GM20000 (cell line): ENCODE data around the gene ANAPC2.
A peak's percentile ranks its signal among the peaks of the same experiment; 100 is the strongest.

Source experiments
- DNase-seq: peaks from one replicate; pipeline ENCODE4 v3.0.0; 2012; ENCODE audit warnings: low spot score
- TF ChIP-seq, protein P1 (sequence below): IDR thresholded peaks from 2 replicates; pipeline ENCODE4 v1.5.1; 2012; ENCODE audit warnings: mild to moderate bottlenecking, control low read depth; ENCODE audit errors: extremely low read depth, missing control alignments

The ANAPC2 gene

DNA sequence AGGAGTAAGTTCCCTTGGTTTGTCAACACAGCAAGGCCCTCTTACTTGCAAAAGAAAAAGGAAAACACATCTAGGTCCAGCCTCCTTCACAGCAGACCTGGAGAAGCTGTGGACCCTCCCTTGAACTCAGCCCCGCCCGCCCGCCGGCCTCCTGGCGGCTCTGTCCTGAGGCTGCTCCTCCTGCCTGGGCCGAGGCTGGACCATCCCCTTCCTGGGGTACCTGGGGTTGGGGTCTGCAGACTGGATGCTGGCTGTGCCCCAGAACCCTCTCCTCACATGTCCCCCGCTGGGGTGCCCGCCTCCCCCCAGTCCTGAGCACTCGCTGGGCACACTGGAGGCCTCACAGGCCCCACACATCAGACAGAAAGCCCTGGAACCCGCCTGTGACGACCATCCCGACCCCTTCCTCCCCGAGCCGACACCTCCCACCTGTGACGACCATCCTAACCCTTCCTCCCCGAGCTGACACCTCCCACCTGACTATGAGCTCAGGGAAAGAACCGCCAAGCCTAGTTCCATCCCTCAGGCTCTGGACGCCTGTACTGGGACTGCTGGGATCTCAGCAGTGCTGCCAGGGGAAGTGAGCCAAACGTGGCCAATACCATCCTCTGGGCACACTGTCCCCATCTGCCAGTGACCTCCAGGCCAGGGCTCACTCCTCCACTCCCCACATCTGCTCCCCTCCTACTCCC lies 9.3 kb downstream of the ANAPC2 start:
- DNase-seq = peak; percentile 27
- TF ChIP-seq, protein P1, sequence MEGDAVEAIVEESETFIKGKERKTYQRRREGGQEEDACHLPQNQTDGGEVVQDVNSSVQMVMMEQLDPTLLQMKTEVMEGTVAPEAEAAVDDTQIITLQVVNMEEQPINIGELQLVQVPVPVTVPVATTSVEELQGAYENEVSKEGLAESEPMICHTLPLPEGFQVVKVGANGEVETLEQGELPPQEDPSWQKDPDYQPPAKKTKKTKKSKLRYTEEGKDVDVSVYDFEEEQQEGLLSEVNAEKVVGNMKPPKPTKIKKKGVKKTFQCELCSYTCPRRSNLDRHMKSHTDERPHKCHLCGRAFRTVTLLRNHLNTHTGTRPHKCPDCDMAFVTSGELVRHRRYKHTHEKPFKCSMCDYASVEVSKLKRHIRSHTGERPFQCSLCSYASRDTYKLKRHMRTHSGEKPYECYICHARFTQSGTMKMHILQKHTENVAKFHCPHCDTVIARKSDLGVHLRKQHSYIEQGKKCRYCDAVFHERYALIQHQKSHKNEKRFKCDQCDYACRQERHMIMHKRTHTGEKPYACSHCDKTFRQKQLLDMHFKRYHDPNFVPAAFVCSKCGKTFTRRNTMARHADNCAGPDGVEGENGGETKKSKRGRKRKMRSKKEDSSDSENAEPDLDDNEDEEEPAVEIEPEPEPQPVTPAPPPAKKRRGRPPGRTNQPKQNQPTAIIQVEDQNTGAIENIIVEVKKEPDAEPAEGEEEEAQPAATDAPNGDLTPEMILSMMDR = no peak

DNA sequence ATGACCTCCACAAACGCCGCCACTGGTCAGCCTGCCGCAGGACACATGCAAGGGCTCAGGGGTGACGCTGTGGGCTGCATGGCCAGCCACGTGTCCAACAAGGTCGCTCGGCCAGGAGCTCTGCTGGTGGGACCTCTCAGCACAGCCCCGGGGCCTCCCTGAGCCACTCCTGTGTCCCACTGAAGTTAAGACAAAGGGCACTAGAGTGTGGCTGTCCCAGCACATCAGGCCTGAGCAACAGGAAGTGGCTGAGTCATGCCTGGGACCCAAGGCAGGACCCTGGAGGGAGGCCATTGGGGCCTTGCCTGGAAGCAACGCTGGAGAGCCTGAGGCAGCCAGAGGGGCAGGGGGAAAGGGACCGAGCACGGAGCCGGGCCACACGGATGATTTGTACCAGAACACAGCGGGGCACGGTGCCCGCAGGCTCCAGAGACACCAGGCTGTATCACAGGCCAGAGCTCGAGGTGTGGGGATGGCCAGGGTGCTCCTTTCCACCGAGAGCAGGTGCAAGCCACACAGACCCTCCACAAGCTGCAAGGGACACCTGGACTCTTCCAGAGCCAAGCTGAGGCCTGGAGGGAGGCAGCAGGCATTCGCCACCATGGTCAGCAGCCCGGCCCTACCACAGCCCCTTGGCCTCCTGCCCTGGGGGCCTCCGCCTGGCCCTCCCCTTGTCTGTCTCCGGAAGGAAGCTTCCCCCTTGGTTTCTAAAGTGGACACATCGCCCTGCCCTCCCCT lies 10.0 kb downstream of the ANAPC2 start:
- TF ChIP-seq, protein P1 = no peak
- DNase-seq = no peak

- TF ChIP-seq, protein P1 = peak; percentile 5
- DNase-seq = peak; percentile 81
These were observed 11.8 kb downstream of the ANAPC2 start for GRCh38 chr9:137176302-137177182.

- TF ChIP-seq, protein P1 = no peak
- DNase-seq = peak; percentile 54
These were observed 12.9 kb downstream of the ANAPC2 start for GRCh38 chr9:137175345-137175961.

DNA sequence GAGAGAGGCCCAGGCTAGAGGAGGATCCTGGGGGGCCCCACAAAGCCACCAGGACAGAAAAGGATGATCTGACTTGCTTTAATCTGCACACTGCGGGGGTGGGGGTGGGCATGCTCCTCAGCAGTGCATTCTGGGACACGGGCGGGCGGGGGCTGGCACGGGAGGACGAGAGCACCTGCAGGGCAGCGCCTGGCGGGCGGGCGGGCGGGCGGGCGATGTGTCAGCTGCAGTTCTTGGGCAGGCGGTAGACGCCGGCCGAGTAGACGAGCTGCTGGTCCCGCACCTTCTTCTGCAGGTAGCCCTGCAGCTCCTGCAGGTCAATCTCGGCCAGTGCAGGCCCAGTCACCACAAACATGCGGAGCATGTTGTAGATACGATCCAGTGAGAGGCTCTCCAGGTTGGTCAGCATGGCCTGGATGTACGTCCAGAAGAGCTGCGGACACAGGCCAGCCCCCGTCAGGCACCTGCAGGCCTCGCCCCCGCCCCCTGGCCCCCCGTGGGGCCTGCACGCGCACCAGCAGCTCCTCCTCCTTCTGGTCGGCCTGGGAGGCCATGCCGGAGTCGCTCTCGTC lies 13.6 kb downstream of the ANAPC2 start:
- TF ChIP-seq, protein P1 = no peak
- DNase-seq = peak; percentile 50

- TF ChIP-seq, protein P1 = no peak
- no peak for DNase-seq
These were observed 14.3 kb downstream of the ANAPC2 start for GRCh38 chr9:137173796-137174664.
